Adipose tissue (tissue), 3 donors: ENCODE measurements around the gene KIAA1958. TPM values are rescaled to one million over a fixed set of nuclear protein-coding genes. Genes with fewer than 3 reads are reported as not detected.
"Not testable (repeated sequence)": the region's sequence is repeated elsewhere in the genome, so short reads cannot be mapped to it uniquely, and the experiment has no call there.

Experiments used
- H3K27ac ChIP-seq: one replicate; pipeline ENCODE4 v1.5.1; 2013; ENCODE audit warnings: low read depth, low read length
- WGBS, 3 donors: extraction: QIAGEN DNeasy Blood & Tissue Kit; methylation state at CpG; one replicate each; pipeline ENCODE4 v1.1.7; 2013; 5-methylcytosine and 5-hydroxymethylcytosine counted together
- polyA plus RNA-seq, 3 donors: library from polyadenylated mRNA; stranded (reverse); fragments of 200-250 nt; gene quantifications; one replicate each; pipeline ENCODE4 v1.2.3, GENCODE V29; 2013
- donor health status: healthy with polysubstance abuse.
- donor health status: Bipolar disorder and iron deficiency.
- donor health status: healthy.

Gene KIAA1958
- polyA plus RNA-seq, 3 donors, result 0.82 to 1.2 (median 0.90) TPM

DNA sequence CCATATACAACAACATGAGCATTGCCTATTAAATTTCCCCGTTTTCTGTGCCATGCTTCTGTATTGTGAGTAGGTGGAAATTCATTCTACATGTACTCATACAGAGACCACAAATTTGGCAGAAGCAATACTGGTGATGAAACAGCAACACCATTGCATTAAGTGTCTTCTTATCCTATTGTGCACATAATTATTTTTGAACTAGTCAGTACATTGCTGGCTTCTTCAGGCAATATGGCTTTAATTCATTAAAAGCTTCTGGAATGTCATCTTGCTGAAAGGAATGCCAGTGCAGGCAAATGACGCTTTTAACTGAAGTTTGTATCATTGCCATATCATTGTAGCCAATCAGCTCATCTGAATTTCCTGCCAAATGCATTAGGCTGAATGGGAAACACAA lies 82.6 kb downstream of the KIAA1958 start:
- 55 to 59% (median 56%) methylated on average over 2 of the region's 2 CpGs for WGBS, 3 donors
- H3K27ac ChIP-seq, result no peak overlapping the region

DNA sequence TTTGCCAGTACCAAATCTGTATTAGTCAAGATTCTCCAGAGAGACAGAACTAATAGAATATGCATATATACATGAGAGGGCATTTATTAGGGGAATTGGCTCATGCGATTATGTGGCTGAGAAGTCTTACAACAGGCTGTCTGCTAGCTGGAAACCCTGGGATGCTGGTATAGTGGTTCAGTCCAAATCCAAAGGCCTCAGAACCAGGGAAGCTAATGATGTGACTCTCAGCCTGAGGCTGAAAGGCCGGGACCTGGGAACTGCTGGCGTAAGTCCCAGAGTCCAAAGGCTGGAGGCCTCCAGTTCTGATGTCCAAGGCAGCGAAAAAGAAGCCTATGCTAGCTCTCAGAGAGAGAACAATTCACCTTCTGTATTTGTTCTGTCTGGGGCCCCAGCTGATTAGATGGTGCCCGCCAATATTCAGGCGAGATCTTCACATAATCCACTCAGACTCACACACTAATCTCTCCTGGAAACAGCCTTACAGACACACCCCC lies 84.1 kb downstream of the KIAA1958 start:
- no peak overlapping the region for H3K27ac ChIP-seq
- WGBS, 3 donors, result 20 to 85% (median 75%) methylated on average over 6 of the region's 6 CpGs

DNA sequence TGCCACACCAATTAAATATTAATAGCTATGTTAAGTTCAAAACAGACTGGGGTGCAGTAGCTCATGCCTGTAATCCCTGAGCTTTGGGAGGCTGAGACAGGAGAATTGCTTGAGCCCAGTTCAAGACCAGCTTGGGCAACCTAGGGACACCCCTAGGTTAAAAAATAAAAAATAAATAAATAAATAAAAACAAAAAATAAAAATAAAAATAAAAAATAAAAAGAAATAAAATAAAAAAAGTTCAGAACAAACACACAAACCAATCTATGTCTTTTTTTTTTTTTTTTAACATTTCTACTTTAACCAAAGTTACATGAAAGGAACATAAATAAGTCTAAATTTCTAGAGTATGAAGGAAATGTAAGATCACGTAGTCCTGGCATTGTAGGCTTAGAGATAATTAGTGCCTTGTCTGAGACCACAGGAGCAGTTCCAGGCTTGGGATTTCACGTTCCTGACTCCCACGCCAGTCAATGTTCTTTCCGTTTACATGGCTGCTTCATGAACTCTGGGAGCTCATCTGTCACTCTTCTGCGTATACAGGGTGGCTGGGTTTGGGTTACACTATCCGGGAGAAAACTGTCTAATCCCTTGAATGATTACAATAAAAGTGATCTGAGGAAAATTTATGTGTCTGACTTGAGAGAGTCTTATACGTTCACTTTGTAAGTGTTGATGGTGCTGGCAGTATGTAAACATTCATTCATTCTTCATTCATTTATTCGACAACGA lies 85.2 kb downstream of the KIAA1958 start:
- 72 to 94% (median 89%) methylated on average over 9 of the region's 9 CpGs for WGBS, 3 donors
- H3K27ac ChIP-seq, result no peak overlapping the region

DNA sequence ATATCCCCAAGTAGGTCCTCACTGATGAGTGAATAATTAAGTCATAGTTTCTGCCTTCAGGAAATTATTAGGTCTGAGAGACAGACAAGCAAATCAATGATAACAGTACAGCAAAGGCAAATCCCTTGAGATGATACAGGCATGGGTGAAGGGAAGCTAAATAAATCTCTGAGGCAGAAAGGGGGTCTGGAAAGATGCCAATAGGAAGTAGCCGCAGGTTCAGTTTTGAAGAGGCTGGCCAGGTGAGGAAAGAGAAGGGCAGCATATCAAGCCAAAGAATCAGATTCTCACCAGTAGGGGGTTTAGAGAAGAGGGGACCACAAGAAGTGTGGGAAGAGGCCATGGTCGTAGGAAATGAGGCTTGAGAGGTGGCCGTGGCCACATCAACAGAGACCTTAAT lies 85.8 kb downstream of the KIAA1958 start:
- WGBS, 3 donors, result 63 to 70% (median 64%) methylated on average over 3 of the region's 3 CpGs
- H3K27ac ChIP-seq, result no peak overlapping the region

DNA sequence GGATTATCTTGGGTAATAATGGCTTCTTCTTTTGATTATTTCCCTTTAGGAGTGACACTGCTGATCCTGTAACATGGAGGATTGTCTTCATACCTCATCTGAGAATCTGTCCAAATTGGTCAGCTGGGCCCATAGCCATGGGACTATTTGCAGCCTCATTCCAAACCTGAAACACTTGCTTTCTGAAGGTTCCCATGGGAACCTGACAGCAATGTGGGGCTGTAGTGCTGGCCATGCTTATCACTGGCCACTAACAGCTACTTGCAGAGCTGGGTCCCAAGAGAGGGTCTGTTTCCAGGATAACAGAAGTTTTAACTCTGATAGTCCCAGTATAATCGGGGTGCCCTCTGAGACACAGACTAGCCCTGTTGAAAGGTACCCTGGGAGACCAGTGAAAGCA lies 87.4 kb downstream of the KIAA1958 start:
- WGBS, 3 donors, result 81 to 92% (median 89%) methylated on average over 1 of the region's 1 CpG

DNA sequence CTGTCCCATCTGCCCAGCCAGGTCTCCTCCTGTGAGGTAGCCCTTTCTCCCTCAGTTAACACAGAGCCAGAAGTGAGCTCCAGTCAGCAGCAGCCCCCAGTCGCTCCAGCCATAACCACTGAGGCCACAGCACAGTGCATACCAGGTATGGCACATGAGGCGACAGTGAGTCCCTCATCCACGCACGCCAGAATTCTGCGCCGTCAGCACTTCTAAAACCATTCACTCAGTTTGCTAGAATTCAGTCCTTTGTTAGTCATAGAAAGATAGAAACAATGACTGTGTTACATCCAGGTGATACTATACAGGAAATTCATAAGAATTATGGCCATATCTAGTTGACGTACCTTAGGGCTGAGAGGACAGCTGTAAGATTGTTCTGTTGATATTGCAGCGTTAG lies 88.5 kb downstream of the KIAA1958 start:
- 96 to 97% (median 97%) methylated on average over 8 of the region's 8 CpGs for WGBS, 3 donors
- no peak overlapping the region for H3K27ac ChIP-seq

More for the DNA sequence above, 87.4 kb downstream of the KIAA1958 start:
- H3K27ac ChIP-seq, result no peak overlapping the region

DNA sequence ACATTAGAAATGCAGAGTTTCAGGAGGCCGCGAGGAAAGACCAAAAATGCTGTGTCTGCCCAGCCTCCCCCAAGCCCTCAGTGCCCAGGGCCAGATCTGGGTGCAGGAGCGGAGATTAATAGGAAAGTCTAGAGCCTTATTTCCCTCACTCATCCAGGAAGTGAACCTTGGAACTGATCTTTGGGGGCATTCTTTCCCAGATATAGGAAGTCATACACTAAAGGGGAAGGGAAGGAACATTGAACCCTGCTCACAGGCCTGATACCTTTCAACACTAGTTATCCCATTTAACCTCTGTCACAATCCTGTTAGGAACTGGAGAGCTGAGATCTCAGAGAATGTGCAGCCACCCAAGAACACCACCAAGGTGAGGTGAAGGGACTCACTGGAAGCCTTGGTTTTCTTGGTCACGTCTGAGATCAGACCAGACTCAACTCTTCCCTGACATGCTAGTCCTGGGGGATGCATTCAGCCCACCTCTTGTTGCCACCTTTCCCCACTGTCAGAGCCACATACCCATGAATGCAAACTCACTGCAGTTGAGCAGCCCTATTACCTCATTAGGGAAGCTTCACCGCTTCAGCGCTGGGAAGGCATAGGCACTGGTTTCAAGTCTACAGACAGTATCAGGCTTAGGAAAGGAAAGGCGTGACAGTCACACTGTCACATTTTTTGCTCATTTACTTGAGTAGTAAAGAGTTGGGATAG lies 95.0 kb downstream of the KIAA1958 start:
- WGBS, 3 donors, result 81 to 97% (median 93%) methylated on average over 7 of the region's 7 CpGs
- no peak overlapping the region for H3K27ac ChIP-seq

DNA sequence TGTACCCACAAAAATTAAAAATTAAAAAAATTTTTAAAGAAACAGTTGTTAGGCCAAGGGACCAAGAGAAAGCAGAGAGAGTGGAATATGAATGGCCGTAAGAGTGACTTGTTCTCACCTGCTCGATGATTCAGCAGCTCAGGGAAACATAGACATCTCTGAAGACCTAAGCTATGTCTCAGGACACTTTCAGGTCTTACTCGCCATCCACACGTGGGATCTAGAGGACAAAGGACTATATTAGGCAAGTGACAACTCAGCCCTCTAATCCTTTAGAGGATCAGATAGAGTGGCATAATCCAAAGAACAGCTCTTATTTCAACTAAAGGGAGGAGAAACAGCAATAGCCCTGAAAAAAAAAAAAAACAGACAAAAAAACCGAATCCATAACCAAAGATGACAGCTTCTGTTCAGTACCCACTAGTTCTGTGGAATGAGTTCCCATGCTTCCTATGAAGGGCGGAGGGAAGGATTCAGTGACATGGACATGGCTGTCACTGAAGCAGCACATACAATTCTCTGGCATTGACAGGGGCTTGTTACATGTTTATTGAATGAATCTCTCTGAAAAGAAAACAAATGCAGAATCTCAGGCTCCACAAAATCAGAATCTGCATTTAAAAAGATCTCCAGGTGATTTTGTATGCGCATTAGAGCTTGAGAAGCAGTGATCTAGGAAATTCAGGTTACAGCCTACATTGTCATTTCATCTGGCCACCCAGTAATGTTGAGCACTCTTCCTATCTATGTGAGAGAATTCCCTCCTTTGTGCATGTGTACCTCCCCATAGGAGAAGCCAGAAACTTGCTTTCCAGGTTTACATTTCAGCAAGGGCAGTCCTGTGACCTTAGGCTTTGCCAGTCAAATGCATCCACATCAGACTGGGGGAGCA lies 96.0 kb downstream of the KIAA1958 start:
- H3K27ac ChIP-seq, result no peak overlapping the region
- 81 to 88% (median 85%) methylated on average over 7 of the region's 7 CpGs for WGBS, 3 donors

DNA sequence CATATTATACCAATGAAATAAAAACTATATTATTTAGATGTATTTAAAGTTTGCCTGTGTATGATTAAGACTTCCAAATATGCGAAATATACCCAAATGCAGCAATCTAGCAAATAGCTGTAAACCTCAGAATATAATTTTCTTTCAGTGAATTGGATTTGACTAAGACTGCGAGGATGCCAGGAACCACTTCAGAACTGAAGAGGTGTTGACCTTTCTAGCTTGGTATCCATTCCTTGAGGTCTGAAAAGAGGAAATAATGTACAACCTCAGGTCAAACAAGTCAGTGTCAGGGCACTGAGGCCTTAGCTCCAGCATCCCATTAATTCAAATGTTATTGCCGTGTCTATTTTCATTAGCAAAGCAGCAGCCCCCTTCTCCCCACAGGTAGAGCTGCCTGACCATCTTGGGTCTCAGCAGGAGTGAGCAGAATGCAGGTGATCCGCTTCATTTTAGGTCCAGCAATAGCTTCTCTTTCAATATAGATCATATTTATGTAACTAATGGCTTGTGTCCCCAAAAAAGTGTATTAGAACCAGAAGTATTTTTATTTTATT lies 100.0 kb downstream of the KIAA1958 start:
- WGBS, 3 donors, result 91 to 95% (median 92%) methylated on average over 4 of the region's 4 CpGs
- H3K27ac ChIP-seq, result no peak overlapping the region

DNA sequence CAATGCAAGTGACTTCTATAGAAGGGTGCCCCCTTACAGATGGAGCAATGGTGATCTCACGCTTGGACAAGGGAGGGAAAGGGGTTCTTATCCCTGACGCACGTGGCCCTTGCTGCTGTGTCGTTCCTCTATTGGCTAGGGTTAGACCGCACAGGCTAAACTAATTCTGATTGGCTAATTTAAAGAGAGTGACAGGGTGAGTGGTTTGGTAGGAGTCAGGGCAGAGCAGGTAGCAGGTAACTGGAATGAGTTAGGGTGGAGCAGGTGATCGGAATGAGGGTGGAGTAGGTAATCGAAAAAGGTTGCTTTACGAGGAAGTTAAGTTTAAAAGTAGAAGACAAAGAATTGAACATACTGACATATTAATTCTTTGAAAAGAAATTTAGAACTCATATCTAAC lies 105.2 kb downstream of the KIAA1958 start:
- WGBS, 3 donors, result 93 to 96% (median 95%) methylated on average over 8 of the region's 8 CpGs
- H3K27ac ChIP-seq, result not testable (repeated sequence)

DNA sequence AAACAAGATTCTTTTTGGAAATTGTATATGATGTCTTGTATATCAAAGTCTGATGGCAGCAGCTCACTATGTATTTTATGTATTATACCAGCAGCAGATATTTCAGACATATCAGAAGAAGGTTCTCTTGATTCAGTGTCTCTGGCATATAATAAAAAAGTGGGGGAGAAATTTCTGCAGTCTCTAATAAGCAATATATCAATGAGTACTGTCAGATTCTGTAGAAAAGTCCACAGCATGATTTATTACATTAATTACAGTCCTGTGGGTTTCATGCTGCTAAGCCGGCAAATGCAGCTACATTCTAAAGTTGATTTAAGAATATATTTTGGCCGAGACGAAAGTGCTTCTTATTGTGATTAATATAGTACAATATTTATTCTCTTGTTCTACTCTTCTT lies 113.1 kb downstream of the KIAA1958 start:
- WGBS, 3 donors, result 74 to 85% (median 81%) methylated on average over 3 of the region's 3 CpGs
- H3K27ac ChIP-seq, result no peak overlapping the region

DNA sequence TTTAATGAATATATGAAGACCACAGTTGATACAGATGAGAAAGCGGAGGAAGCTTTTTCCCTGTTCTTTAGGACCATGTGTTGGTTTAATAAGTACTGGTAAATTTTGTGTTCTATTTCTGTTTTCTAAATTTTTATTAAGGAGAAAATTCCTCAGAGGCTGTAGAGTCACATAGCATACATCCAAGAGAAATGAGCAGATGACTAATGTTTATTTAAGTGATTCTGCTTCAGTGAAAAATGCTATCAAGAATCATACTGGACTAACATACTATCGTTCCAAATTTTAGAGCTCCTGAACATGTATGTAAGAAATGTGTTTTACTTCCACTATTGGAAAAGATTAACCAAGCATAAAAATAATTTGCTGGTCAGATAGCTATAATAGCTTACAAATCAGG lies 115.0 kb downstream of the KIAA1958 start:
- 59 to 86% (median 73%) methylated on average over 2 of the region's 2 CpGs for WGBS, 3 donors
- no peak overlapping the region for H3K27ac ChIP-seq

DNA sequence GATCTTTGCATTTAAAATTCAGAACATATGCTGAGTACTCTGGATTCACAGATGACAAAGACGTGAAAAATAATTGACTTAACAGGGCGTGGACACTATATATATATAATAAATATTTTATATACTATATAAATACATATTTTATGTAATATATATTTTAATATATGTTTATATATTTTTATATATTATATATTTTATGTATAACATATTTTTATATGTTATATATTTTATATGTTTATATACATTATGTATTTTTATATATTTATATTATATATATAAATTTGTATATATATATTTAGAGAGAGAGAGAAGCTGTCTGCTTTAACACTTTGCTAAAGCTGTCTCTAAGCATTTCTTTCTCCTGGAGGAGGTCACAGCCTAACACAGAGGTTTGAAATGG lies 118.2 kb downstream of the KIAA1958 start:
- WGBS, 3 donors, result 92 to 96% (median 94%) methylated on average over 2 of the region's 2 CpGs
- no peak overlapping the region for H3K27ac ChIP-seq

DNA sequence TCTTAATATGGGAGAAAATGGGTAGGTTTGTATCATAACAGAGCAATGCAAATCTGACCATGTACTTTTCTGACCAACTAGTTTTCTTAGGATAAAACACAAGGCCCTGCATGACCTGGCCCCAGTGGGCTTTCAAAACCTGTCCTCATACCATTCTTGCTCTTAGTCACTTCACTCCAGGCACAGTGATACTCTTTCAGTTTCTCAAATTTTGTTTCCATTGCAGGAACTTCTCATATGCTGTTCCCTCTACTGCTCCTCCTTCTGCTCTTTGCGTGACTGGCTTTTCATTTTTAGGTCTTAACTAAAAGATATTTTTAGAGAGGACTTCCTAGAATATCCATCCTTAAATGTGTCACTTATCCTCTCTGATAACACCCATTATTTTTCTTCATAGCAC lies 118.9 kb downstream of the KIAA1958 start:
- WGBS, 3 donors, result 77 to 93% (median 88%) methylated on average over 1 of the region's 1 CpG
- H3K27ac ChIP-seq, result no peak overlapping the region

DNA sequence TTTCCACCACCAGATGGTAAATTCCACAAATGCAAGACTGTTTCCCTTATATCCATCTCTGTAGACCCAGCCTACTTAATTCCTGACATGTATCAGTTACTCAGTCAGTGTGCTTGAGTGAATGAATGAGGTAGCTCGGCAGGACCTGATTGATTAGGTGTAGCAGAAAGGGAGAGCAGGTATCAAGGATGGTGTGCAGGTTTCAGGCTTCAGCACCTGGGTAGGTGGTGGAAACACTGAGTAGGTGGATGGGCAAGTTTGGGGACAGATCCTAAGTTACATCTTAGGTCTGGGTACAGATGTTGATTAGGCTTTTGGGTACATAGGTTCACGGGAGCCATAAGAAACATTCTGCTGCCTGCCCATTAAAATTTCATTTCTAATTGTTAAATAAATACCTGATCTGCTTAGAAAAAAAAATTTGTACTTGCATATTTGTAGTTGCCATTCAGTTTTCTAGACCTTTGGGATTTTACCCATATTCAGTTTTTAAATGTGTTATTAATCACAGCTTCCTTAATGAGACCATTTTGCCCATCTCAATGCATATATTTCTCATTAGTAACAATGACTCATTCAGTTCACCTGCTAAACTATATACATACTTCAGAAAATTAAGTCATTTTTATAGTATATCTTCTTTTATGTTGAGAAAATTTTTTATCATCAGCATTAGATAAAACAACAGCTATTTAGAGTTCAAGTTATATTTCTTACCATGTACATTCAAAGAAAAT lies 119.5 kb downstream of the KIAA1958 start:
- H3K27ac ChIP-seq, result no peak overlapping the region
- 93 to 96% (median 94%) methylated on average over 2 of the region's 2 CpGs for WGBS, 3 donors

DNA sequence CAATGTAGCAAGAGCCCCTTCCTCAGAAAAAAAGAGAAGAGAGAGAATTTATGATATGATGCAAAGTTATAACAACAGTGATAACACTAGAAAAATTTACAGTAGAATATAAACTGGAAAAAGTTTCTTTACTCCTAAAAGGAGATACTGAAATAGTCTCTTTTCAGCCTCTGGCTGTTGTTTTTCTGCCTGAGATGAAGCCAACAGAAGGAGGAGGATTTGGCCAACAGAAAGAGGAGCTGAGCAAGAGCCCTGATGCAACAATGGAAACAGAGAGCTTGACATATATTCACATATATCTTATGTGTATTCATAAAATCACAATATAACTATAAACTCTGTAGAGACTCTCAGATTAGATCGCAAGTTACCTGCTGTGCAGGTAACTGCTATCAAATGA lies 122.2 kb downstream of the KIAA1958 start:
- no peak overlapping the region for H3K27ac ChIP-seq
- WGBS, 3 donors, result 90 to 95% (median 95%) methylated on average over 1 of the region's 1 CpG

DNA sequence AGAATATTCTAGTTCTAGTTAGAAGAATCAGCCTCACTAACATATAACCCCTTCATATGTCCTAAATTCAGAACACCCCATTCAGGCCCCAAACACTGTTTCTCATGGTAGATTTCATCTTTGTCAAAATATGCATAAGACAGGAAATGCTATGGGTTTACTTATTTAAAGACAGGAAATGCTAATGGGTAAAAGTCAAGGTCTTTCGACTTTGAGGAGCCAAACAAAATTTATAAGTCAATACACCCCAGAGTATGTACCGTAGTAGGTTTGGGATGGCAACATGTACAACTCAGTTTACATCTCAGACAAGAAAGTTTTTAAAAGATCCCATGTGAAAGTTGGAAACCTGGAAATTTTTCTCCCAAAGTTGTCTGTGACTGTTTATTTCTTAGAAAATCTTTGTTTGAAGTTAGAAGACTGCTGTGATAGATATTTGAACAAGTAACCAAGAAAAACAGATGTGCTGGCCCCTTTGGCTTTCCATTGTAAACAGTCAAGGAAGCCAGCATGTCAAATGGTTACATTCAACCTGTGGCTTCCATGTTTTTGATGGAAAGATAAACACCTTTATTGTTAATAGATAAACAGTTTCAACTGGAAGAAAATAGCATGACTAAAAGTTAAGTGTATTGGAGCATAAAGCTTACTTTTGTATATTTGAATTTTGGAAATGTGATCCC lies 129.1 kb downstream of the KIAA1958 start:
- 60 to 72% (median 62%) methylated on average over 2 of the region's 2 CpGs for WGBS, 3 donors
- H3K27ac ChIP-seq, result no peak overlapping the region
